ENCODE measurements around the gene TOP1. TPM values are rescaled to one million over a fixed set of nuclear protein-coding genes. Genes with fewer than 3 reads are reported as not detected.

Gene TOP1
- total and polyA plus RNA-seq, 9 of the 15 experiments (the other 6 are each of a cell fraction or from before 2014, with no cell fraction given), result 26.4 to 127 (median 39.6) TPM

GRCh38 chr20:41049451-41049850 lies 20.8 kb downstream of the TOP1 start:
- H3K9ac ChIP-seq (ENCODE audit: insufficient read depth in 1 of 2, low read depth in 2 of 2, low read length in 2 of 2), result peak overlapping the region in 1 of 2 experiments; percentile 22; a peak in 2 of 4 replicates
- peaks cover 5% of the 10 kb centered on the region for H3K36me3 ChIP-seq (ENCODE audit: control insufficient read depth, insufficient read depth, low read length)
- WGBS (ENCODE audit: insufficient coverage, low coverage, missing lambda C conversion rate), result 36% methylated on average over 3 of the region's 3 CpGs
- H3K9me3 ChIP-seq (replicated peaks; ENCODE audit: control insufficient read depth, insufficient read depth, low read depth, low read length), result peaks cover under 1% of the 10 kb centered on the region; the same call in 1 of the 2 replicates
- intact Hi-C loops (cut with micrococcal nuclease) (no loop called here), in situ Hi-C loops (cut with MboI) (no loop called here)
- BruUV-seq (replicated peaks), result no TSS peak
- FAIRE-seq, result no peak
- H3K9me1 ChIP-seq (ENCODE audit: control insufficient read depth, insufficient read depth, low read length), result no peaks in the 10 kb centered on the region
- H3K27ac ChIP-seq (ENCODE audit: extremely low read depth, low read depth, low read length), result peak overlapping the region; percentile 82
- peaks cover 5% of the 10 kb centered on the region; the same call in 1 of the 2 replicates for H4K20me1 ChIP-seq (replicated peaks; ENCODE audit: control insufficient read depth, insufficient read depth, low read length)
- no peaks in the 10 kb centered on the region for H3K27me3 ChIP-seq (ENCODE audit: control insufficient read depth in 2 of 2, insufficient read depth in 2 of 2, low read length in 2 of 2)
- no peak for ATAC-seq
- no peak overlapping the region for H3K4me3 ChIP-seq
- TF ChIP-seq ZNF316 (IDR thresholded peaks at IDR 0.05) (no peak), ZNF76 (CRISPR knock-in tag; IDR thresholded peaks at IDR 0.05; ENCODE audit: borderline replicate concordance) (no peak), RNF2 (IDR thresholded peaks at IDR 0.05) (no peak), ZNF124 (CRISPR knock-in tag; IDR thresholded peaks at IDR 0.05) (no peak)
- POLR2A ChIA-PET, result interaction anchor here (1.0 to 10.0 kb wide), 4 partner anchors 9 to 21 kb away, joined by 3 to 125 read pairs (median 10); partner anchors contain the start of gene TOP1
- H3K4me1 ChIP-seq (replicated peaks in 1 of 2; ENCODE audit: control insufficient read depth in 2 of 2, insufficient read depth in 2 of 2, low read length in 2 of 2), result peaks cover 16 to 83% of the 10 kb centered on the region in 2 experiments
- CTCF ChIA-PET (ENCODE audit: low intra/inter-chr PET ratio), result no interaction called here
- H3K79me2 ChIP-seq (ENCODE audit: control insufficient read depth, insufficient read depth, low read length), result peaks cover 98% of the 10 kb centered on the region
- no peak for DNase-seq (ENCODE audit: extremely low read depth in 1 of 4, low spot score in 3 of 4)
- H3K4me2 ChIP-seq (ENCODE audit: insufficient read depth, low read length), result peak overlapping the region; percentile 74
- H2AFZ ChIP-seq (ENCODE audit: low read depth, low read length), result no peak overlapping the region

GRCh38 chr20:41050361-41051008 lies 21.9 kb downstream of the TOP1 start:
- no peaks in the 10 kb centered on the region for H3K27me3 ChIP-seq (ENCODE audit: control insufficient read depth in 2 of 2, insufficient read depth in 2 of 2, low read length in 2 of 2)
- no peaks in the 10 kb centered on the region for H3K9me1 ChIP-seq (ENCODE audit: control insufficient read depth, insufficient read depth, low read length)
- peaks cover 98% of the 10 kb centered on the region for H3K79me2 ChIP-seq (ENCODE audit: control insufficient read depth, insufficient read depth, low read length)
- FAIRE-seq, result peak; percentile 66
- intact Hi-C loops (cut with micrococcal nuclease) (loop anchor here (2.0 kb wide), 1 partner anchor 22 kb away; no protein-coding TSS in a partner anchor), in situ Hi-C loops (cut with MboI) (no loop called here)
- H4K20me1 ChIP-seq (replicated peaks; ENCODE audit: control insufficient read depth, insufficient read depth, low read length), result 0 out of 2 replicates have a peak, but pooled peaks cover 3% of the 10 kb centered on the region
- peak overlapping the region; percentile 82 for H3K27ac ChIP-seq (ENCODE audit: extremely low read depth, low read depth, low read length)
- WGBS (ENCODE audit: insufficient coverage, low coverage, missing lambda C conversion rate), result 0% methylated on average over 1 of the region's 1 CpG
- peak overlapping the region; percentile 7; the same call in 1 of the 2 replicates for H3K4me3 ChIP-seq
- ChIA-PET CTCF (ENCODE audit: low intra/inter-chr PET ratio) (no interaction called here), POLR2A (interaction anchor here (0.6 to 10.0 kb wide), 9 partner anchors 10 to 138 kb away, joined by 3 to 125 read pairs (median 4); partner anchors contain the start of gene TOP1)
- peak overlapping the region in 1 of 2 experiments; percentile 61; a peak in 2 of 4 replicates for H3K9ac ChIP-seq (ENCODE audit: insufficient read depth in 1 of 2, low read depth in 2 of 2, low read length in 2 of 2)
- peaks cover 2% of the 10 kb centered on the region; the same call in 1 of the 2 replicates for H3K9me3 ChIP-seq (replicated peaks; ENCODE audit: control insufficient read depth, insufficient read depth, low read depth, low read length)
- peaks cover 12 to 83% of the 10 kb centered on the region in 2 experiments for H3K4me1 ChIP-seq (replicated peaks in 1 of 2; ENCODE audit: control insufficient read depth in 2 of 2, insufficient read depth in 2 of 2, low read length in 2 of 2)
- no peak overlapping the region for H2AFZ ChIP-seq (ENCODE audit: low read depth, low read length)
- peaks cover 14% of the 10 kb centered on the region for H3K36me3 ChIP-seq (ENCODE audit: control insufficient read depth, insufficient read depth, low read length)
- H3K4me2 ChIP-seq (ENCODE audit: insufficient read depth, low read length), result peak overlapping the region; percentile 74
- peak; percentile 70 for ATAC-seq
- BruUV-seq (replicated peaks), result no TSS peak
- DNase-seq (ENCODE audit: extremely low read depth in 1 of 4, low spot score in 3 of 4), result peak; percentile 65 to 84 (median 72)
- TF ChIP-seq TRIM24 (IDR thresholded peaks at IDR 0.05), result peak in 1 of 2 experiments; percentile 76; a peak in 1 of 4 replicates
- TF ChIP-seq TCF3 (CRISPR knock-in tag; IDR thresholded peaks at IDR 0.05), result peak; percentile 95
- TF ChIP-seq, protein P1, sequence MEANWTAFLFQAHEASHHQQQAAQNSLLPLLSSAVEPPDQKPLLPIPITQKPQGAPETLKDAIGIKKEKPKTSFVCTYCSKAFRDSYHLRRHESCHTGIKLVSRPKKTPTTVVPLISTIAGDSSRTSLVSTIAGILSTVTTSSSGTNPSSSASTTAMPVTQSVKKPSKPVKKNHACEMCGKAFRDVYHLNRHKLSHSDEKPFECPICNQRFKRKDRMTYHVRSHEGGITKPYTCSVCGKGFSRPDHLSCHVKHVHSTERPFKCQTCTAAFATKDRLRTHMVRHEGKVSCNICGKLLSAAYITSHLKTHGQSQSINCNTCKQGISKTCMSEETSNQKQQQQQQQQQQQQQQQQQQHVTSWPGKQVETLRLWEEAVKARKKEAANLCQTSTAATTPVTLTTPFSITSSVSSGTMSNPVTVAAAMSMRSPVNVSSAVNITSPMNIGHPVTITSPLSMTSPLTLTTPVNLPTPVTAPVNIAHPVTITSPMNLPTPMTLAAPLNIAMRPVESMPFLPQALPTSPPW (CRISPR knock-in tag; IDR thresholded peaks at IDR 0.05), result peak; percentile 51
- peak; percentile 94 for TF ChIP-seq NCOR1 (IDR thresholded peaks at IDR 0.05)
- TF ChIP-seq, protein P2, sequence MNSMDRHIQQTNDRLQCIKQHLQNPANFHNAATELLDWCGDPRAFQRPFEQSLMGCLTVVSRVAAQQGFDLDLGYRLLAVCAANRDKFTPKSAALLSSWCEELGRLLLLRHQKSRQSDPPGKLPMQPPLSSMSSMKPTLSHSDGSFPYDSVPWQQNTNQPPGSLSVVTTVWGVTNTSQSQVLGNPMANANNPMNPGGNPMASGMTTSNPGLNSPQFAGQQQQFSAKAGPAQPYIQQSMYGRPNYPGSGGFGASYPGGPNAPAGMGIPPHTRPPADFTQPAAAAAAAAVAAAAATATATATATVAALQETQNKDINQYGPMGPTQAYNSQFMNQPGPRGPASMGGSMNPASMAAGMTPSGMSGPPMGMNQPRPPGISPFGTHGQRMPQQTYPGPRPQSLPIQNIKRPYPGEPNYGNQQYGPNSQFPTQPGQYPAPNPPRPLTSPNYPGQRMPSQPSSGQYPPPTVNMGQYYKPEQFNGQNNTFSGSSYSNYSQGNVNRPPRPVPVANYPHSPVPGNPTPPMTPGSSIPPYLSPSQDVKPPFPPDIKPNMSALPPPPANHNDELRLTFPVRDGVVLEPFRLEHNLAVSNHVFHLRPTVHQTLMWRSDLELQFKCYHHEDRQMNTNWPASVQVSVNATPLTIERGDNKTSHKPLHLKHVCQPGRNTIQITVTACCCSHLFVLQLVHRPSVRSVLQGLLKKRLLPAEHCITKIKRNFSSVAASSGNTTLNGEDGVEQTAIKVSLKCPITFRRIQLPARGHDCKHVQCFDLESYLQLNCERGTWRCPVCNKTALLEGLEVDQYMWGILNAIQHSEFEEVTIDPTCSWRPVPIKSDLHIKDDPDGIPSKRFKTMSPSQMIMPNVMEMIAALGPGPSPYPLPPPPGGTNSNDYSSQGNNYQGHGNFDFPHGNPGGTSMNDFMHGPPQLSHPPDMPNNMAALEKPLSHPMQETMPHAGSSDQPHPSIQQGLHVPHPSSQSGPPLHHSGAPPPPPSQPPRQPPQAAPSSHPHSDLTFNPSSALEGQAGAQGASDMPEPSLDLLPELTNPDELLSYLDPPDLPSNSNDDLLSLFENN (IDR thresholded peaks at IDR 0.05; ENCODE audit: low read depth in 2 of 2, low read length in 2 of 2), result peak in 1 of 2 experiments; percentile 88; a peak in 2 of 4 replicates
